COR-L47 (cell line): ENCODE data around the gene CATSPERE.
"Not testable (repeated sequence)": the region's sequence is repeated elsewhere in the genome, so short reads cannot be mapped to it uniquely, and the experiment has no call there.

Experiments
- DNase-seq: peaks from one replicate; lab custom pipeline; 2025; lab: John Stamatoyannopoulos, UW

CATSPERE gene

DNA sequence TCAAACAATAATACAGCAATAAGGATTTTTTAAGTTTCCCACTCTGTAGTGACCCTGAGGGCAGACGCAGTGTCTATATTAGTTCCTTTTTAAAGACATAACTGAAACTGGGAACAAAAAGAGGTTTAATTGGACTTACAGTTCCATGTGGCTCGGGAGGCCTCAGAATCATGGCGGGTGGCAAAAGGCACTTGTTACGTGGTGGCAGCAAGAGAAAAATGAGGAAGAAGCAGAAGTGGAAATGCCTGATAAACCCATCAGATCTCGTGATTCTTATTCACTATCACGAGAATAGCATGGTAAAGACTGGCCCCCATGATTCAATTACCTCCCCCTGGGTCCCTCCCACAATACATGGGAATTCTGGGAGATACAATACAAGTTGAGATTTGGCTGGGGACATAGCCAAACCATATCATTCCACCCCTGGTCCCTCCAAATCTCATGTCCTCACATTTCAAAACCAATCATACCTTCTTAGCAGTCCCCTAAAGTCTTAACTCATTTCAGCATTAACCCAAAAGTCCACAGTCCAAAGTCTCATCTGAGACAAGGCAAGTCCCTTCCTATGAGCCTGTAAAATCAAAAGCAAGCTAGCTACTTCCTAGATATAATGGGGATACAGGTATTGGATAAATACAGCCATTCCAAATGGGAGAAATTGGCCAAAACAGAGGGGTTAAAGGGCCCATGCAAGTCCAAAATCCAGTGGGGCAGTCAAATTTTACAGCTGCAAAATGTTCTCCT lies 205.8 kb downstream of the CATSPERE start:
- DNase-seq: not testable (repeated sequence)

DNA sequence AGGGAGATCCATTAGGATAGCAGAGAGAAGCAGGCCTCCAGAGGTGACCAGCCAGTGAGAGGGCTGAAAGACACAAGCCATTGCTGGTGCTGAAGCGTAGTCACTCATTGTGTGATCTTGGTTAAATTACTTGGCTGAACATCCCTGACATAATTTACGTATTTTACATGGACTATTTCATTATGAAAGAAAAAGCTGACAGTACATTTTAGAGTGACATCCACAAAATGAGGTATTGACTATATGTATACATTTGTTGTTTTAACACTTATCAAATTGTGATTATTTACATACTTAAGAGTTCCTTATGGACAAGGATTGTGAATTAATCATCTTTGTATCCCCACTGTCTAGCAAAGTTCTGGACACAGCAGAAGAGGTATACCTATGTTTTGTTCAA lies 206.7 kb downstream of the CATSPERE start:
- no peak for DNase-seq

DNA sequence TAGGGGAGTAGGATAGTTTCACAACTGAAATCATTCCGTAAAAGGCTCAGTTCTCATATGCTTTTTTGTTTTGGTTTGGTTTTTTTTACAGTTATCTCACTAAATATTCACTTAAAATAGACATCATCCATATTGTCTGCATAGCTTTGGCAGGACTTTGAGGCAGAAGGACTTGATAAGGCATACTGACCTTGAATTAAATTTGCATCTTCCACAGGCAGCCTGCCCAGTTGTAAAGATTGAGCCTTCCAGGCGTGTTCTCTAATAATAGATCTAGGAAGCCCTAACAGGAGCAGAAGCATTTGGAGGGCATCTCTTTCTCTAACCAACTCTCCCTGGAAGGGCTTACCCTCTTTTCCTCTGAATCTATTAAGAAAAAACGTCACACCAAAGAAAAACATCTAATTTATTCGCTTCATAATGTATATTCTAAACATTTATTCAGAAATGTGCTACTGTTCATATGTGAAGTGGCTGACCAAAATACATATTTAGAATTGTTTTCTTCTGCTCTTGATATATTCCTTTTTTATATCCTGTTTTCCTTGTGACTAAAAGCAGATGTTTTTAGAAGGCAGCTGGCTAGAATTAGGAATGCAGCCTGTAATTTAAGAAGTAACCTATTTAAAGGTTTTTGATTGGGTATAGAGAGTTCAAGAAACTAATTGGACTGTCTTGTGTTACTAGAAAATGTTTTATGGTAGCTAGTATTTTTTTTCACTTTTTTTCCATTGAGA lies 212.0 kb downstream of the CATSPERE start:
- no peak for DNase-seq

DNA sequence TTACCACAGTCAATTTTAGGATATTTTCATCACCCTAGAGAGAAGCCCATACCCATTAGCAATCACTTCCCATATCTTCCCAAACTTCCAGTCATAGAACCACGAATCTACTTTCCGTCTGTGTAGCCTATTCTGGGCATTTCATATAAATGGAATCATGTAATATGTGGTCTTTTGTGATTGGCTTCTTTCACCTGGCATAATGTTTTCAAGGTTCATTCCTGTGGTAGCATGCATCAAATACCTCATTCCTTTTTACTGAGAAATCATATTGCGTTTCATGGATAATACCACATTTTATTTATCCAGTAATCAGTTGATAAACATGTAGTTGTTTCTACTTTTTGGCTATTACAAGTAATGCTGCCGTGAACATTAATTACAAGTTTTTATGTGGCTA lies 213.4 kb downstream of the CATSPERE start:
- no peak for DNase-seq

DNA sequence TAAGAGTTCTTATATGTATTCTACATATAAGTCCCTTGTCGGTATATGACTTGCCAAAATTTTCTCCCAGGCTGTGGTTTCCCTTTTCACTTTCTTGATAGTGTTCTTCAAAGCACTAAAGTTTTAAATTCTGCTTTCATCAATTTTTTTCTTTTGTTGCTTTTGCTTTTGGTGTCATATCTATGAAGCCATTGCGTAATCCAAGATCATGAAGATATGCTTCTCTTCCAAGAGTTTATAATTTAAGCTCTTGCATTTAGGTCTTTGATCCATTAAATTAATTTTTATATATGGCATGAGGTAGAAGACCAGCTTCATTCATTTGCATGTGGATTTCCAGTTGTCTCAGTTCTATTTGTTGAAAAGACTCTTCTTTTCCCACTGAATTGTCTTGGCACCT lies 214.1 kb downstream of the CATSPERE start:
- DNase-seq: no peak

DNA sequence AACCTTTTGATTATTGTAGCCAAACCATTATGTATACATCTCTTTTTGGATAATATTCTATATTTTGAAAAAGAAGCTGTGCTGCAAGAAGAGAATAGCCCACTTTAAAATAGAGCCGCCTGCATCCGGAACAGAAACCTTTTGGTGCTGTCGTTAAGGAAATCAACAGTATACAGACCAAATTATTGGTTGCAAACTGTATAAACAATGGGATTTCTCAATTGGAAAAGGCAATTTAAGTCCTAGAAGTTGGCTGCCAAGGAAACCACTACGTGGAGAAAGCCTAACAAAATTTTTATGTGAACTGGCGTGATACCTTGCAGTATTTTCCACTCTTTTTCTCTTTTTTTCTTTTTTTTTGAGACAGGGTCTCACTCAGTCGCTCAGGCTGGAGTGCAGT lies 217.6 kb downstream of the CATSPERE start:
- no peak for DNase-seq

DNA sequence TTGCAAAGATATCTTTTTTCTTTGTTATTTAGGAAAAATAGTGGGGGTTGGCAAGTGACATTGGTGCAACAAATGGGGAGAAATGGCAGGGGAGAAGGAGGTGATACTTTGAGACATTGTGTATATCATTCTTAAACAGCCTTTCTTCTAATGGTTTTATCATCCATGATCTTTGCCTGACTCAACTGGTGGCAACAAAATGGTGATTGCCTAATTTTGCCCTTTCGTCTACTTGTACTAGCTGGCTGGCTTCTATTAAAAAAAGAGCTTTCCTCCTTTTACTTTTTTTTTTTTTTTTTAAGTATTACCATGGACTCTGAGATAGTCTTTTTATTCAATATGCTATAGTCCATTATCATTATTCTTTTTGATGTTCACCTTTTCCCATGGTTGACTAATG lies 219.6 kb downstream of the CATSPERE start:
- DNase-seq: no peak

DNA sequence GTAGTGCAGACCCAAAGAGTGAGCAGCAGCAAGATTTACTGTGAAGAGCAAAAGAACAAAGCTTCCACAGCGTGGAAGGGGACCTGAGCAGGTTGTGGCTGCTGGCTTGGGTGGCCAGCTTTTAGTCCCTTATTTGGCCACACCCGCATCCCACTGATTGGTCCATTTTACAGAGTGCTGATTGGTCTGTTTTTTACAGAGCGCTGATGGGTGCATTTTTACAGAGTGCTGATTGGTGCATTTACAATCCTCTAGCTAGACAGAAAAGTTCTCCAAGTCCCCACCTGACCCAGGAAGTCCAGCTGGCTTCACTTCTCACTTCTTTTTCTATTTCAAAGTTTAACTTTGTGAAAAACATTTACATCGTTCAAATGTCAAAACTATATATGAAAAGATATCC lies 221.0 kb downstream of the CATSPERE start:
- DNase-seq: not testable (repeated sequence)
